Fibroblast of lung (primary cell): ENCODE results near the gene FAM222A. TPM values are rescaled to one million over a fixed set of nuclear protein-coding genes. Genes with fewer than 3 reads are reported as not detected.

Experiments used
- DNase-seq, 2 donors: peaks; one replicate each; pipeline versions ENCODE4 v3.0.0 to v3.0.0-alpha.2; 2010; ENCODE audit warnings: low read depth in 2 of 2
- H2AFZ ChIP-seq: 2 replicates; pipeline ENCODE4 v1.5.1; 2012; ENCODE audit warnings: low read length, control low read depth, inconsistent platforms
- H3K27ac ChIP-seq: 2 replicates; pipeline ENCODE4 v1.5.1; 2011; ENCODE audit warnings: low read length, control low read depth; ENCODE audit not compliant: insufficient read depth
- H3K27me3 ChIP-seq: 2 replicates; pipeline ENCODE4 v1.5.1; 2011; ENCODE audit warnings: mild to moderate bottlenecking, low read length; ENCODE audit not compliant: control insufficient read depth, insufficient read depth
- H3K36me3 ChIP-seq: 2 replicates; pipeline ENCODE4 v1.5.1; 2011; ENCODE audit warnings: low read length; ENCODE audit not compliant: control insufficient read depth, insufficient read depth
- H3K4me1 ChIP-seq: 2 replicates; pipeline ENCODE4 v1.5.1; 2011; ENCODE audit warnings: low read length; ENCODE audit not compliant: control insufficient read depth, insufficient read depth; ENCODE audit errors: extremely low read depth
- H3K4me2 ChIP-seq: 2 replicates; pipeline ENCODE4 v1.5.1; 2011; ENCODE audit warnings: low read length, control low read depth; ENCODE audit not compliant: insufficient read depth; ENCODE audit errors: extremely low read depth
- H3K4me3 ChIP-seq, 4 experiments: fragments of 200-600 bp in 1 of 4; sonication (generic) in 1 of 4; replicated peaks in 1 of 4; 2 replicates each; pipeline ENCODE4 v1.5.1; 2011 to 2016; ENCODE audit warnings: low read length in 4 of 4, low read depth in 3 of 4, mild to moderate bottlenecking in 3 of 4, control low read depth in 2 of 4, inconsistent platforms in 1 of 4, mixed read lengths in 1 of 4; ENCODE audit not compliant: insufficient read depth in 1 of 4; ENCODE audit errors: control extremely low read depth in 1 of 4
- H3K79me2 ChIP-seq: 2 replicates; pipeline ENCODE4 v1.5.1; 2012; ENCODE audit warnings: mild to moderate bottlenecking, low read length, inconsistent platforms; ENCODE audit not compliant: control insufficient read depth, insufficient read depth
- H3K9ac ChIP-seq: 2 replicates; pipeline ENCODE4 v1.5.1; 2011; ENCODE audit warnings: mild to moderate bottlenecking, low read length, control low read depth; ENCODE audit not compliant: insufficient read depth
- H3K9me3 ChIP-seq: 2 replicates; pipeline ENCODE4 v1.5.1; 2012; ENCODE audit warnings: low read depth, low read length; ENCODE audit not compliant: control insufficient read depth, insufficient read depth
- H4K20me1 ChIP-seq: 2 replicates; pipeline ENCODE4 v1.5.1; 2011; ENCODE audit warnings: low read length; ENCODE audit not compliant: control insufficient read depth, insufficient read depth; ENCODE audit errors: extremely low read depth
- CTCF ChIP-seq, 2 donors: IDR thresholded peaks in 1 of 2; conservative IDR thresholded peaks in 1 of 2; 1 replicate in 1 of 2; 2 replicates in 1 of 2; pipeline ENCODE4 v1.5.1; 2011 to 2012; ENCODE audit warnings: low read length in 2 of 2, control low read depth in 1 of 2, inconsistent platforms in 1 of 2, low read depth in 1 of 2, mild to moderate bottlenecking in 1 of 2
- EZH2 ChIP-seq: IDR thresholded peaks from 2 replicates; pipeline ENCODE4 v1.5.1; 2012; ENCODE audit warnings: low read length, control low read depth, mild to moderate bottlenecking; ENCODE audit errors: missing control alignments
- polyA plus RNA-seq, 2 donors: library from polyadenylated mRNA; depleted of rRNA in 1 of 2; stranded (reverse) in 1 of 2; unstranded in 1 of 2; fragments of >200 nt; gene quantifications; 2 replicates each; pipeline ENCODE4 v1.2.1, GENCODE V29; 2011 to 2012; ENCODE audit warnings: missing spikeins in 1 of 2
- total RNA-seq: library from RNA; depleted of rRNA; stranded (reverse); fragments of >200 nt; gene quantifications from 2 replicates; pipeline ENCODE4 v1.2.1, GENCODE V29; 2014

FAM222A gene
- total and polyA plus RNA-seq, 2 donors (not counting 1 experiment from before 2014, with no cell fraction given): 0.05 TPM; not detected in 1

- no peaks in the 10 kb centered on the region for H3K27me3 ChIP-seq
- no peak for DNase-seq
- H4K20me1 ChIP-seq: no peaks in the 10 kb centered on the region
- H3K36me3 ChIP-seq: no peaks in the 10 kb centered on the region
- TF ChIP-seq EZH2: no peak
- no peak for TF ChIP-seq CTCF (conservative IDR thresholded peaks at IDR 0.05 in 1 of 2, IDR thresholded peaks at IDR 0.05 in 1 of 2; ENCODE audit: low read depth in 1 of 2, low read length in 2 of 2)
- H3K9ac ChIP-seq: no peak overlapping the region
- H3K27ac ChIP-seq: no peak overlapping the region
- H3K9me3 ChIP-seq: no peaks in the 10 kb centered on the region
- no peaks in the 10 kb centered on the region for H3K4me1 ChIP-seq
- H3K79me2 ChIP-seq: no peaks in the 10 kb centered on the region
- H3K4me3 ChIP-seq: no peak overlapping the region
- H3K4me2 ChIP-seq: no peak overlapping the region
- H2AFZ ChIP-seq: no peak overlapping the region
Observed at GRCh38 chr12:109813810-109814416, 100.3 kb downstream of the FAM222A start.

GRCh38 chr12:109814600-109815150, 101.0 kb downstream of the FAM222A start:
- Histone ChIP-seq H3K4me3 (no peak overlapping the region), H3K4me2 (no peak overlapping the region), H3K36me3 (no peaks in the 10 kb centered on the region), H2AFZ (no peak overlapping the region), H3K9ac (no peak overlapping the region), H3K4me1 (no peaks in the 10 kb centered on the region), H4K20me1 (no peaks in the 10 kb centered on the region), H3K27ac (no peak overlapping the region), H3K79me2 (no peaks in the 10 kb centered on the region), H3K27me3 (no peaks in the 10 kb centered on the region), H3K9me3 (no peaks in the 10 kb centered on the region)
- DNase-seq: no peak
- TF ChIP-seq EZH2 (no peak), CTCF (conservative IDR thresholded peaks at IDR 0.05 in 1 of 2, IDR thresholded peaks at IDR 0.05 in 1 of 2; ENCODE audit: low read depth in 1 of 2, low read length in 2 of 2) (no peak)

- peaks cover 2% of the 10 kb centered on the region for H3K27me3 ChIP-seq
- H3K36me3 ChIP-seq: no peaks in the 10 kb centered on the region
- H4K20me1 ChIP-seq: no peaks in the 10 kb centered on the region
- TF ChIP-seq EZH2 (no peak), CTCF (conservative IDR thresholded peaks at IDR 0.05 in 1 of 2, IDR thresholded peaks at IDR 0.05 in 1 of 2; ENCODE audit: low read depth in 1 of 2, low read length in 2 of 2) (no peak)
- no peak overlapping the region for H3K4me2 ChIP-seq
- H3K4me3 ChIP-seq: no peak overlapping the region
- H3K79me2 ChIP-seq: no peaks in the 10 kb centered on the region
- no peak overlapping the region for H3K9ac ChIP-seq
- H3K4me1 ChIP-seq: no peaks in the 10 kb centered on the region
- H3K9me3 ChIP-seq: no peaks in the 10 kb centered on the region
- DNase-seq: no peak
- H3K27ac ChIP-seq: no peak overlapping the region
- no peak overlapping the region for H2AFZ ChIP-seq
Observed at GRCh38 chr12:109815225-109815624, 101.6 kb downstream of the FAM222A start.
